Fibroblast of lung (primary cell): Measurements from ENCODE around the gene LRMDA.

Experiments
- EZH2 ChIP-seq: IDR thresholded peaks from 2 replicates; pipeline ENCODE4 v1.5.1; 2012; ENCODE audit warnings: low read length, control low read depth, mild to moderate bottlenecking; ENCODE audit errors: missing control alignments
- TF ChIP-seq, protein P1 (sequence below), 2 donors: IDR thresholded peaks in 1 of 2; conservative IDR thresholded peaks in 1 of 2; 1 replicate in 1 of 2; 2 replicates in 1 of 2; pipeline ENCODE4 v1.5.1; 2011 to 2012; ENCODE audit warnings: low read length in 2 of 2, control low read depth in 1 of 2, inconsistent platforms in 1 of 2, low read depth in 1 of 2, mild to moderate bottlenecking in 1 of 2

DNA sequence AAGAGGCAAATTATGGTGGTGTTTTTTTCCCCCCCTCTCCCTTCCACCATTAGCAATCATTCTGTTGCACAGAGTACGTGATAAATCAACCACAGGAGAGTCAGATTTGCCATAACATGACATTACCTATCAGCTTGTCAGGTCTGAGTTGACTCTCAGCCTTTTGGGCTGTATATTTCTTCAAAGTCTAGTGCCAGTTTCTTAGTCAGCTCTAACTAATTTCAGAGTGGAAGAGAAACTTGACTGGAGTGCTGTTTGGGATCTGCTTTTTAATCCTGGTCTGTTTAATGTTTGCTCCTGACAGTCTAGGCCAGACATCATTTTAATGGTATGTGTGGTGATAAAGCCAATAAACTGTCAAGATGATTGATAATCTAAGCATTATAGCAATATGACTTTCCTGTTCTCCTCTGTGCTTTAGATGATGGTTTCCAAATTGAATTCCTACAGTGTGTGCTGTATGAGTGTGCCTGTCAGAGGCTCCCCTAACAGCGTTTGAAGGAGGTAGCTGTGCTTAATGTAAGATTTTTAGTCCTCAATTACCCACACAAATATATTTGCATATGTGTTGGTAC, 76.9 kb downstream of the LRMDA start:
- TF ChIP-seq, protein P1, sequence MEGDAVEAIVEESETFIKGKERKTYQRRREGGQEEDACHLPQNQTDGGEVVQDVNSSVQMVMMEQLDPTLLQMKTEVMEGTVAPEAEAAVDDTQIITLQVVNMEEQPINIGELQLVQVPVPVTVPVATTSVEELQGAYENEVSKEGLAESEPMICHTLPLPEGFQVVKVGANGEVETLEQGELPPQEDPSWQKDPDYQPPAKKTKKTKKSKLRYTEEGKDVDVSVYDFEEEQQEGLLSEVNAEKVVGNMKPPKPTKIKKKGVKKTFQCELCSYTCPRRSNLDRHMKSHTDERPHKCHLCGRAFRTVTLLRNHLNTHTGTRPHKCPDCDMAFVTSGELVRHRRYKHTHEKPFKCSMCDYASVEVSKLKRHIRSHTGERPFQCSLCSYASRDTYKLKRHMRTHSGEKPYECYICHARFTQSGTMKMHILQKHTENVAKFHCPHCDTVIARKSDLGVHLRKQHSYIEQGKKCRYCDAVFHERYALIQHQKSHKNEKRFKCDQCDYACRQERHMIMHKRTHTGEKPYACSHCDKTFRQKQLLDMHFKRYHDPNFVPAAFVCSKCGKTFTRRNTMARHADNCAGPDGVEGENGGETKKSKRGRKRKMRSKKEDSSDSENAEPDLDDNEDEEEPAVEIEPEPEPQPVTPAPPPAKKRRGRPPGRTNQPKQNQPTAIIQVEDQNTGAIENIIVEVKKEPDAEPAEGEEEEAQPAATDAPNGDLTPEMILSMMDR (conservative IDR thresholded peaks at IDR 0.05 in 1 of 2, IDR thresholded peaks at IDR 0.05 in 1 of 2; ENCODE audit: low read depth in 1 of 2, low read length in 2 of 2), result no peak
- TF ChIP-seq EZH2, result no peak
